Measurements from ENCODE around the gene OSR1.
A peak's percentile ranks its signal among the peaks of the same experiment; 100 is the strongest.
"Not testable (repeated sequence)": the region's sequence is repeated elsewhere in the genome, so short reads cannot be mapped to it uniquely, and the experiment has no call there.

OSR1 gene

DNA sequence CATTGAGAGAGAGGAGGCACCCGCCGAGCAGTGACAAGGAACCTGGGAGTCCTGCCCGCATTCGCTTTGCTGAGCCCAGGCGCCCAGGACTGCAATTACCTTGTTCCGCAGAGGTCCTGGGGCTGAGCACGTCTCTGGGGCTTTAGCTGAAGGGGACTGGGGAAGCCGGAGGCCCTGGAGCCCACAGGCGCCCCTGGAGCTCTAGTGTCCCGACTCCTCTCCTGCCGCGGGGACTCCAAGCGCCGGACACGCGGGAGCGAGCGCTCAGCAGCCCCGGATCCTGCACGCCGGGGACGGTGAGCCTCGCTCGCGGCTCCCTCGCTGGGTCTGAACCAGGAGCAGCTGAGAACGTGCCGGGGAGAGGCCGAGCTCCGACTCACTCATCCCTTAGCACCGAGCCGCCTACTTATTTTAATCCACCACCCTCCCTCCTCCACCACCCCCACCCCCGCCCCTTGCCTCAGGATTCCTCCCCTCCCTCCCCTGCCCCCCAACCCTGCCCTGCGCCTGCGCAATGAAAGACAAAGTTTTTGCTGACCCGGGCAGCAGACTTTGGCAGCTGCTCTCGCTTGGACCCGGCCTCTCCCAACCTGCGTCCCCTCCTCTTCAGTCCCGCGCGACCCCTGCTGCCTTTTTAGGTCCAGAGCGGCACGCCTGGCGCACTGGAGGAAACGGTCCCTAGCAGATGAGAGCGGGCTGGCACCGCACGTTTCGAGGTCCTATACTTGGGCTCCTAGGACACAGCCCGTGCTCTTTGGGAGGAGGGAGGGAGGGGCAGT is at the start of gene OSR1:
Gene OSR1 (minus strand): TSS at position 382 of the 779 bp plus-strand sequence. CDS start 4,818 bp downstream, outside the sequence.
- TF ChIP-seq, protein P1, sequence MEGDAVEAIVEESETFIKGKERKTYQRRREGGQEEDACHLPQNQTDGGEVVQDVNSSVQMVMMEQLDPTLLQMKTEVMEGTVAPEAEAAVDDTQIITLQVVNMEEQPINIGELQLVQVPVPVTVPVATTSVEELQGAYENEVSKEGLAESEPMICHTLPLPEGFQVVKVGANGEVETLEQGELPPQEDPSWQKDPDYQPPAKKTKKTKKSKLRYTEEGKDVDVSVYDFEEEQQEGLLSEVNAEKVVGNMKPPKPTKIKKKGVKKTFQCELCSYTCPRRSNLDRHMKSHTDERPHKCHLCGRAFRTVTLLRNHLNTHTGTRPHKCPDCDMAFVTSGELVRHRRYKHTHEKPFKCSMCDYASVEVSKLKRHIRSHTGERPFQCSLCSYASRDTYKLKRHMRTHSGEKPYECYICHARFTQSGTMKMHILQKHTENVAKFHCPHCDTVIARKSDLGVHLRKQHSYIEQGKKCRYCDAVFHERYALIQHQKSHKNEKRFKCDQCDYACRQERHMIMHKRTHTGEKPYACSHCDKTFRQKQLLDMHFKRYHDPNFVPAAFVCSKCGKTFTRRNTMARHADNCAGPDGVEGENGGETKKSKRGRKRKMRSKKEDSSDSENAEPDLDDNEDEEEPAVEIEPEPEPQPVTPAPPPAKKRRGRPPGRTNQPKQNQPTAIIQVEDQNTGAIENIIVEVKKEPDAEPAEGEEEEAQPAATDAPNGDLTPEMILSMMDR (IDR thresholded peaks at IDR 0.05; ENCODE audit: low read depth, low read length): no peak
- H3K4me3 ChIP-seq (ENCODE audit: low read depth, low read length): peak within 1 kb of the TSS; percentile 98

DNA sequence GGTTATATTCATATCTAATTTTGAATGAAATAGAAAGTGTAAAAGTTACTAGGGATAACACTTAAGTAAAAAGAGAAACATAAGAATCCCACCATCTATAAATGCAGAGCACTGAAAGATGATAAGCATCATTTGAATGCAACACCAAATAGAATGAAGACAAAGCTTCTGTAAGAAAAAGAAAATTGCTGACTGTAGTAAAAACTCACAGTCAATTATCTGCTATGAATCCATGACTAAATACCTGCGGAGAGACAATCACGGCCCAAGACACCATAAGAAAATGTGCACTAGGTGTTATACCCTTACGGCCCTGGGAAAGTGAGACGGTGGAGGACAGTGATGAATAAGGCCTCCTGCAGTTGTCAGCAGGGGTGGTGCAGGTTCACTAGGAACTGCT is 45.4 kb upstream of the OSR1 start:
- H3K4me3 ChIP-seq (ENCODE audit: low read depth, low read length): no peak overlapping the region
- TF ChIP-seq, protein P1 (IDR thresholded peaks at IDR 0.05; ENCODE audit: low read depth, low read length): no peak

DNA sequence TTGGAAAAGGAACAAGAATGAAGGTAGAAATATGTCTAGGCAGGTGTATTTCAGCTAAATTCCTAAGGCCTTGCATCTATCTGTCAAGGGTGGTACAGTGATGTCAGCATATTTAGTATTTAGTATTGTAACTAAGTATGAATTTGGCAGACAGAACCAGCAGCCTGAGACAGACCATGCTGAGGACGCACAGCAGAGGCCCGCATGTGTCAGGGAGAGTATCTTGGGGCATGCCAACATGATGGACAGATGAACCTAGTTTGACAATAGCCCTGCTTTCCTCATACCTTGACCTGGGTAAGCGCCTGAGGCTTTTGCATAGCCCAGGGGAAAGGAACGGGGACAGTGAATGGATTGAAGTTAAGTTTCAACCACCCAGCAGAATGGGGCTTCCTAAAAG is 33.8 kb upstream of the OSR1 start:
- TF ChIP-seq, protein P1 (IDR thresholded peaks at IDR 0.05; ENCODE audit: low read depth, low read length): no peak
- no peak overlapping the region for H3K4me3 ChIP-seq (ENCODE audit: low read depth, low read length)

DNA sequence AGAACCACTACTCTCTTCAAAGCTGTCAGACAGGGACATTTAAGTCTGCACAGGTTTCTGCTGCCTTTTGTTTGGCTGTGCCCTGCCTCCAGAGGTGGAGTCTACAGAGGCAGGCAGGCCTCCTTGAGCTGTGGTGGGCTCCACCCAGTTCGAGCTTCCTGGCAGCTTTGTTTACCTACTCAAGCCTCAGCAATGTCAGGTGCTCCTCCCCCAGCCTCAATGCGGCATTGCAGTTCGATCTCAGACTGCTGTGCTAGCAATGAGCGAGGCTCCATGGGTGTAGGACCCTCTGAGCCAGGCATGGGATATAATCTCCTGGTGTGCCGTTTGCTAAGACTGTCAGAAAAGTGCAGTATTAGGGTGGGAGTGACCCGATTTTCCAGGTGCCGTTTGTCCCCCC is 31.0 kb upstream of the OSR1 start:
- not testable (repeated sequence) for H3K4me3 ChIP-seq (ENCODE audit: low read depth, low read length)

DNA sequence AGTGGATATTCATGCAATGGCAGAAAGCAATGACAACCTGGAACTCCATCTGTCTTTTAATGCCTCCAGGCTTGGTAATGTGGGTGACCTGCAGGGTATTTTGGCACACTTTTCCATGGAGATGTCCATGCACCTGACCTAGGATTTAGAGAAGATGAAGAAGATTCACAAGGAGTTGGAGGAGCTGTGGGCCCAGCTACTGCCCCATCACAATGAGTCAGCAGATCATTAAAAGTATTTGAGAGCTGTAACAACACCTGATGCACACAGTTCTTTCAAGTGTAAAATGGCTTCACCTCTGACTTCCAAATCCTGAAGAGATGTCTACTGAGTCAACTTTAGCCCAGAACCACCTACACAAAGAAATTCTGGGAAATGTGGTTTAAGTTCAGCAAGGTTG is 22.1 kb upstream of the OSR1 start:
- TF ChIP-seq, protein P1 (IDR thresholded peaks at IDR 0.05; ENCODE audit: low read depth, low read length): no peak
- H3K4me3 ChIP-seq (ENCODE audit: low read depth, low read length): no peak overlapping the region

DNA sequence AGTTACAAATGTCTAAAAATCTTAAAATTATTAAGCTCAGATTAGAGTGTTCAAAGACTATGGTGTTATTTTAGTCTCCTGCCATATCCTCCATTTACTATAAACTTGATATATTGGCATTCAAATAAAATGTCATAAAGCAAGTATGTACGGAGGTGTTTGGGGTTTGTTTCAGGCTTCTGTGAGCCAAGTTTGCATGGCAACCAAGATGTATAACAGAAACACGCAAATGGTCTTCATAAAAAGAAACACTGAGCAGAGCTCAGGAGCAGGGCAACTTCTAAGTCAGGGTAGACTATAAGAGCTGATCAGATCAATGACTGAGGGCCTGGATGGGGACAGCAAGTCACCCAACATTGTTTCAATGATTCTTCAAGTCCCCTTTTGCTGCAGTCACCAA is 20.5 kb upstream of the OSR1 start:
- TF ChIP-seq, protein P1 (IDR thresholded peaks at IDR 0.05; ENCODE audit: low read depth, low read length): no peak
- no peak overlapping the region for H3K4me3 ChIP-seq (ENCODE audit: low read depth, low read length)

DNA sequence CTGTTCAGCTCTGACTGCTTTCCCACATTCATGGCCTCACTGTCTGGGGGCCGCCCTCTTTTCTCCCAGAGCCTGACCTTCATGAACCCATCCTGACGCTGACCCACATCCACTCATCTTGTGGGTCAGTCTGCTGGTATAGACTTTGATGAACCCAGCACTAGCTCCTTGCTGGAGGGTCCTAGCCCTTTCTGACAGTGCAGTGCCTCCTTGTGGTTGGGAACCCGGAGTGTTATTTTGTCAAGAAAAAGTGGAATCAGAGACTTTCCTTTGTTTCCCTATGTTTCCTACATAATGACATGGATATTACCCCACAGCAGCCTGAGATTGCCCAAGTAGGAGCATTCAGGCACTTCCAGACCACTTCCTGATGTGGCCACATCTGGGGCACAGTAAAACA is 19.3 kb upstream of the OSR1 start:
- H3K4me3 ChIP-seq (ENCODE audit: low read depth, low read length): no peak overlapping the region
- TF ChIP-seq, protein P1 (IDR thresholded peaks at IDR 0.05; ENCODE audit: low read depth, low read length): peak; percentile 18; the same call in 1 of the 2 replicates

DNA sequence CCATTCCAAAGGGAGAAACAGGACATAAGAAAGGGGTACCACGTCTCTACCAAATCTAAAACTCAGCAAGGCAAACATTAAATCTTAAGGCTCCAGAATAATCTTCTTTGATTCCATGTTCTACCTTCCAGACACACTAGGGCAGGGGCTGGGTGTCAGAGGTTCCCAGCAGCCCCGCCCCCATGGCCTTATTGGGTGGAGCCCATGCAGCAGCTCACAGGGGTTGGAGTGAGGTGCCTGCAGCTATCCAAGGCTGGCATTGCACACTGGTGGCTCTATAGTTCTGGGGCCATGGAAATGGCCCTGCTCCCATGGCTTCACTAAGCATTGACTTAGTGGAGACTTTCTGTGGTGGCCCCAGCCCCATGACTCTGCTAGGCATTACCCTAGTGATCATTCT is 14.9 kb upstream of the OSR1 start:
- TF ChIP-seq, protein P1 (IDR thresholded peaks at IDR 0.05; ENCODE audit: low read depth, low read length): no peak
- no peak overlapping the region for H3K4me3 ChIP-seq (ENCODE audit: low read depth, low read length)
